Measurements from ENCODE around the gene CD300LG.
"Not testable (repeated sequence)": the region's sequence is repeated elsewhere in the genome, so short reads cannot be mapped to it uniquely, and the experiment has no call there.

CD300LG gene

DNA sequence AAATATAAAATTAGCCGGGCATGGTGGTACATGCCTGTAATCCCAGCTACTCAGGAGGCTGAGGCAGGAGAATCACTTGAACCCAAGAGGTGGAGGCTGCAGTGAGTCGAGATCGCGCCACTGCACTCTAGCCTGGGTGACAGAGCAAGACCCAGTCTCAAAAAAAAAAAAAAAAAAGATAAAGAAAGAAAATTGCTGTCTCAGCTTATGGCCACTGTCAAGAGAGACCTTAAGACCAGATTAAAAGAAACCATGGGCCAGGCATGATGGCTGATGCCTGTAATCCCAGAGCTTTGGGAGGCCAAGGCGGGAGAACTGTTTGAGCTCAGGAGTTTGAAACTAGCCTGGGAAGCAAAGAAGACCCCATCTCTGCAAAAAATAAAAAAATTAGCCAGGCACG is 22.1 kb downstream of the CD300LG start:
- H3K4me3 ChIP-seq (ENCODE audit: low read length); H3K36me3 ChIP-seq (ENCODE audit: insufficient read depth, low read length); H3K27me3 ChIP-seq (ENCODE audit: insufficient read depth, low read length); H3K27ac ChIP-seq (ENCODE audit: low read depth, low read length); H3K9me3 ChIP-seq (ENCODE audit: insufficient read depth, low read depth, low read length); H3K4me1 ChIP-seq (ENCODE audit: insufficient read depth, low read length); H3K9ac ChIP-seq (ENCODE audit: low read depth, low read length): not testable (repeated sequence)
- 78% methylated on average over 6 of the region's 6 CpGs for WGBS

GRCh38 chr17:43871946-43872690 is 25.1 kb downstream of the CD300LG start:
- H3K27me3 ChIP-seq (ENCODE audit: insufficient read depth, low read length) = peaks cover 6% of the 10 kb centered on the region; the same call in 1 of the 2 replicates
- H3K4me3 ChIP-seq (ENCODE audit: low read length) = no peak overlapping the region
- no peak overlapping the region for H3K27ac ChIP-seq (ENCODE audit: low read depth, low read length)
- WGBS = 91% methylated on average over 14 of the region's 14 CpGs
- H3K9me3 ChIP-seq (ENCODE audit: insufficient read depth, low read depth, low read length) = no peaks in the 10 kb centered on the region
- H3K36me3 ChIP-seq (ENCODE audit: insufficient read depth, low read length) = no peaks in the 10 kb centered on the region
- H3K9ac ChIP-seq (ENCODE audit: low read depth, low read length) = no peak overlapping the region
- H3K4me1 ChIP-seq (ENCODE audit: insufficient read depth, low read length) = no peaks in the 10 kb centered on the region

DNA sequence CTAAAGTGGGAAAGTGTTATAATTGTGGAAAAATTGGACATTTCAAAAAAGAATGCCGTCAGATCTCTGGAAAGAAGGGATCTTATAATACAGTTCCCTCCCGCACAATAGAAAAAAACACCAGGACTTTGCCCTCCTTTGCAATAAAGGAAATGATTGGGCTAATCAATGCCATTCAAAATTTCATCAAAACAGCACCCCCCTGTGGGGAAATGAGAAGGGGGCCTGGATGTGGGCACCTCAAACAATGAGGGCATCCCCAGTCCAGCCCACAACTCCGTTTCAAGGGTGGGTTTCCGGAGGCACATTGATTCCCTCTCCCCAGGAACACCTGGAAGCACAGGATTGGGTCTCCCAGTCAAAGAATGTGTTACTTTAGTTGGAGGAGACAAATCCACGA is 26.1 kb downstream of the CD300LG start:
- no peak overlapping the region for H3K27ac ChIP-seq (ENCODE audit: low read depth, low read length)
- no peak overlapping the region for H3K4me3 ChIP-seq (ENCODE audit: low read length)
- H3K9ac ChIP-seq (ENCODE audit: low read depth, low read length) = no peak overlapping the region
- no peaks in the 10 kb centered on the region for H3K36me3 ChIP-seq (ENCODE audit: insufficient read depth, low read length)
- no peaks in the 10 kb centered on the region for H3K9me3 ChIP-seq (ENCODE audit: insufficient read depth, low read depth, low read length)
- H3K4me1 ChIP-seq (ENCODE audit: insufficient read depth, low read length) = no peaks in the 10 kb centered on the region
- 80% methylated on average over 5 of the region's 5 CpGs for WGBS
- no peaks in the 10 kb centered on the region for H3K27me3 ChIP-seq (ENCODE audit: insufficient read depth, low read length)

GRCh38 chr17:43873815-43874214 is 26.8 kb downstream of the CD300LG start:
- H3K27ac ChIP-seq (ENCODE audit: low read depth, low read length) = no peak overlapping the region
- no peaks in the 10 kb centered on the region for H3K9me3 ChIP-seq (ENCODE audit: insufficient read depth, low read depth, low read length)
- no peak overlapping the region for H3K9ac ChIP-seq (ENCODE audit: low read depth, low read length)
- no peak overlapping the region for H3K4me3 ChIP-seq (ENCODE audit: low read length)
- peaks cover 2% of the 10 kb centered on the region; the same call in 1 of the 2 replicates for H3K4me1 ChIP-seq (ENCODE audit: insufficient read depth, low read length)
- H3K36me3 ChIP-seq (ENCODE audit: insufficient read depth, low read length) = no peaks in the 10 kb centered on the region
- H3K27me3 ChIP-seq (ENCODE audit: insufficient read depth, low read length) = no peaks in the 10 kb centered on the region
- 76% methylated on average over 5 of the region's 6 CpGs for WGBS

- Histone ChIP-seq H3K36me3 (ENCODE audit: insufficient read depth, low read length) (no peaks in the 10 kb centered on the region), H3K4me3 (ENCODE audit: low read length) (no peak overlapping the region), H3K27ac (ENCODE audit: low read depth, low read length) (no peak overlapping the region), H3K4me1 (ENCODE audit: insufficient read depth, low read length) (peaks cover 7% of the 10 kb centered on the region; the same call in 1 of the 2 replicates), H3K9me3 (ENCODE audit: insufficient read depth, low read depth, low read length) (no peaks in the 10 kb centered on the region), H3K9ac (ENCODE audit: low read depth, low read length) (no peak overlapping the region), H3K27me3 (ENCODE audit: insufficient read depth, low read length) (no peaks in the 10 kb centered on the region)
- 90% methylated on average over 3 of the region's 3 CpGs for WGBS
Observed at GRCh38 chr17:43874293-43874692, 27.3 kb downstream of the CD300LG start.

DNA sequence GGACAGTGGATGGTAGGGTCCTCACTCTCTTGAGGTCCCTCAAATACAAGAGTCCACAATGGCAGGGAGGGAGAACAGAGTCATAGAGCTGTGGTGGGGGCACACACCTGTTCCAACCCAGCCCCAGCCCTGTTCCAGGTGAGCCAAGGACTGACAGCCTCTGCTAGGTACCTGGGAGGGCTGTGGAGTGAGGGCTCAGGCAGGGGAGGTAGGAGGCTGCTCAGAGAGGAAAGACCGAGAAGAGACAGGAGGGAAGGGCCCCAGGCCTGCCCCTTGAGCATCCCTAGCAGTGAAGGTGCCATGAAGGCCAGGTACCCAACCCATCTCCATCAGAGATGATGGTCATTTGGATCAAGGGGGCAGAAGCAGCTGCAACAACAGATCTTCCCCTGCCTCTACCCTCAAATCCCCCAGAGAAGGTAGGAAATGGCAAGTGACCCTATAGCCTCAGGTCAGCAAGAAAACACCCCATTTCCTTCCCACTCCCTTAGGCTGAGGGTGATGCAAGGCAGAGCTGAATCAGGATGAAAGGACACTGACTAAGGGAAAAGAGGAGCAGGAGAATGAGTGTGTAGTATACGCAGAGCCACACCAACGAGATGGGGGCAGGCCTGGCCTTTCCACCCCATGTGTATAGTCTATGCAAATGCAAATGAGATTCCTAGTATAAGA is 28.6 kb downstream of the CD300LG start:
- Histone ChIP-seq H3K4me1 (ENCODE audit: insufficient read depth, low read length) (peaks cover 8% of the 10 kb centered on the region; the same call in 1 of the 2 replicates), H3K9me3 (ENCODE audit: insufficient read depth, low read depth, low read length) (no peaks in the 10 kb centered on the region), H3K27me3 (ENCODE audit: insufficient read depth, low read length) (no peaks in the 10 kb centered on the region), H3K36me3 (ENCODE audit: insufficient read depth, low read length) (no peaks in the 10 kb centered on the region), H3K9ac (ENCODE audit: low read depth, low read length) (no peak overlapping the region), H3K4me3 (ENCODE audit: low read length) (no peak overlapping the region), H3K27ac (ENCODE audit: low read depth, low read length) (no peak overlapping the region)
- whole genome bisulfite sequencing = 89% methylated on average over 3 of the region's 3 CpGs

GRCh38 chr17:43877031-43877430 is 30.1 kb downstream of the CD300LG start:
- Histone ChIP-seq H3K9me3 (ENCODE audit: insufficient read depth, low read depth, low read length) (no peaks in the 10 kb centered on the region), H3K9ac (ENCODE audit: low read depth, low read length) (no peak overlapping the region), H3K27ac (ENCODE audit: low read depth, low read length) (no peak overlapping the region), H3K4me3 (ENCODE audit: low read length) (no peak overlapping the region), H3K27me3 (ENCODE audit: insufficient read depth, low read length) (no peaks in the 10 kb centered on the region), H3K36me3 (ENCODE audit: insufficient read depth, low read length) (no peaks in the 10 kb centered on the region), H3K4me1 (ENCODE audit: insufficient read depth, low read length) (peaks cover 8% of the 10 kb centered on the region; the same call in 1 of the 2 replicates)
- 83% methylated on average over 7 of the region's 7 CpGs for WGBS

- H3K27me3 ChIP-seq (ENCODE audit: insufficient read depth, low read length) = no peaks in the 10 kb centered on the region
- H3K4me3 ChIP-seq (ENCODE audit: low read length) = no peak overlapping the region
- H3K36me3 ChIP-seq (ENCODE audit: insufficient read depth, low read length) = no peaks in the 10 kb centered on the region
- 94% methylated on average over 9 of the region's 10 CpGs for WGBS
- peaks cover 8% of the 10 kb centered on the region; the same call in 1 of the 2 replicates for H3K4me1 ChIP-seq (ENCODE audit: insufficient read depth, low read length)
- H3K9ac ChIP-seq (ENCODE audit: low read depth, low read length) = no peak overlapping the region
- no peaks in the 10 kb centered on the region for H3K9me3 ChIP-seq (ENCODE audit: insufficient read depth, low read depth, low read length)
- H3K27ac ChIP-seq (ENCODE audit: low read depth, low read length) = no peak overlapping the region
Observed at GRCh38 chr17:43877451-43878155, 30.6 kb downstream of the CD300LG start.

DNA sequence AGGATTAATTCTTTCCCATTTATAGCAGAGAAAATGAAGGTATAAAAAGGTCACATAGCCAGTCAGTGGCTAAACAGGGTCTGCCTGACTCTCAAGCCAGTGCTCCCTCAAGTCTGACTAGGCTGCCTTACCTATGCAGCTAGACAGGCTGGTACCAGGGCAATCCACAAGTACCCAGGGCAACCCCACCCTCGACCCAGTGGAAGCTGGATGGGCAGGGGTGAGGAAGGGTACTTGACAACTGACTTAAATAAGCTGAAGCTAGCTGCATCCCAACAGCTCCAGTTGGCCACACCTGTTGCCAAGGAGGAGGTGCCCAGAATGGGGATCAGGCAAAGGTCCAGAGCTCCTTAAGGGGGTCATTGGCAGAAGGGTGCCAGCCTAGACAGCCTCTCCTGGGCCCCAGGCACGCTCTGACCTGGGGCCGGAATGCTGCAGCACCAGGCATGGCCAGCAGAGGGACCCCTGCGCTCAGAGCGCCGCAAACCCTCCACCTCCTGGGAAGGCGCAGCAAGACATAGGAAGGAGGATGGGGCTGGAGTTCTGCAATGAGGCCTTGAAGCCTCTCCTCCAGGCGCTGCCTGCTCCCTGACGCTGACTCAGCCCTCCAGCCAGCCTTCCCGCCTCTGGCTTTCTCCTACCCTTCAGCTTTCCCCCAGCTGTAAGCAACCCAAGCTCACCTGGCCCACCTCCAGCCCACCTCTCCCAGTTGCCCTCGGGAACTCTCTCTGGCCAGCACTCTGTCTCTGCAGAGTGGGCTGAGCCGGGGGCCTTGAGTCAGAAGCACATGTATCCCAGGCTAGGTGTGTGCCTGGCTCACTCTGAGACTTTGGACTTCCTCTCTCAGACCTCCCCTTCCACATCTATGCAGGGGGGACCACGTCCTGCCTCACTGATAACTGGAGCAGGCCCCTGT is 31.5 kb downstream of the CD300LG start:
- Histone ChIP-seq H3K4me1 (ENCODE audit: insufficient read depth, low read length) (peaks cover 8% of the 10 kb centered on the region; the same call in 1 of the 2 replicates), H3K27ac (ENCODE audit: low read depth, low read length) (peak overlapping the region; percentile 26; the same call in 1 of the 2 replicates), H3K9me3 (ENCODE audit: insufficient read depth, low read depth, low read length) (no peaks in the 10 kb centered on the region), H3K4me3 (ENCODE audit: low read length) (no peak overlapping the region), H3K36me3 (ENCODE audit: insufficient read depth, low read length) (no peaks in the 10 kb centered on the region), H3K27me3 (ENCODE audit: insufficient read depth, low read length) (no peaks in the 10 kb centered on the region), H3K9ac (ENCODE audit: low read depth, low read length) (peak overlapping the region; percentile 16; the same call in 1 of the 2 replicates)
- WGBS = 22% methylated on average over 13 of the region's 13 CpGs

GRCh38 chr17:43879723-43880419 is 32.9 kb downstream of the CD300LG start:
- WGBS = 92% methylated on average over 18 of the region's 20 CpGs
- H3K27me3 ChIP-seq (ENCODE audit: insufficient read depth, low read length) = no peaks in the 10 kb centered on the region
- no peaks in the 10 kb centered on the region for H3K9me3 ChIP-seq (ENCODE audit: insufficient read depth, low read depth, low read length)
- no peak overlapping the region for H3K4me3 ChIP-seq (ENCODE audit: low read length)
- H3K27ac ChIP-seq (ENCODE audit: low read depth, low read length) = no peak overlapping the region
- no peak overlapping the region for H3K9ac ChIP-seq (ENCODE audit: low read depth, low read length)
- H3K36me3 ChIP-seq (ENCODE audit: insufficient read depth, low read length) = no peaks in the 10 kb centered on the region
- H3K4me1 ChIP-seq (ENCODE audit: insufficient read depth, low read length) = peaks cover 8% of the 10 kb centered on the region; the same call in 1 of the 2 replicates

Measured in HUES64 (cell line).